Pancreas (tissue), 10 donors: Measurements from ENCODE around the gene SDHA. TPM values are rescaled to one million over a fixed set of nuclear protein-coding genes. Genes with fewer than 3 reads are reported as not detected.
"Not testable (repeated sequence)": the region's sequence is repeated elsewhere in the genome, so short reads cannot be mapped to it uniquely, and the experiment has no call there.

ENCODE experiments used
- ATAC-seq, 4 donors: fragments of 200-7000 bp; cut with Tn5 transposase; one replicate each; pipeline versions ENCODE4 v1.8.0 to v1.9.1; 2020; ENCODE audit warnings: mild to moderate bottlenecking in 4 of 4, moderate library complexity in 4 of 4
- DNase-seq, 6 donors: peaks; one replicate each; pipeline ENCODE4 v3.0.0-alpha.2; 2020
- FAIRE-seq: peaks from 2 replicates; lab custom pipeline; 2012; peaks lifted over from hg19 to GRCh38; lab: Jason Lieb, UNC
- H3K27ac ChIP-seq, 4 donors: fragments of 200-600 bp; sonication (generic); 1 replicate in 3 of 4; 2 replicates in 1 of 4; pipeline versions ENCODE4 v1.5.0 to v1.8.0; 2020
- H3K27me3 ChIP-seq, 4 donors: fragments of 200-600 bp; one replicate each; pipeline ENCODE4 v1.8.0; 2021
- H3K36me3 ChIP-seq, 3 donors: fragments of 200-600 bp; sonication (generic) in 1 of 3; one replicate each; pipeline versions ENCODE4 v1.5.0 to v1.8.0; 2020 to 2021
- H3K4me1 ChIP-seq, 3 donors: fragments of 200-600 bp; one replicate each; pipeline ENCODE4 v1.8.0; 2021
- H3K4me3 ChIP-seq, 4 donors: fragments of 200-600 bp; sonication (generic) in 2 of 4; one replicate each; pipeline versions ENCODE4 v1.5.0 to v1.8.0; 2020 to 2021
- H3K9me3 ChIP-seq, 4 donors: fragments of 200-600 bp; one replicate each; pipeline ENCODE4 v1.8.0; 2021
- CTCF ChIP-seq, 4 donors: fragments of 200-600 bp; sonication (generic) in 3 of 4; IDR thresholded peaks; one replicate each; pipeline versions ENCODE4 v1.5.0 to v1.8.0; 2021; ENCODE audit warnings: antibody characterized with exemption in 4 of 4
- WGBS, 2 donors: extraction: QIAGEN DNeasy Blood & Tissue Kit; methylation state at CpG; one replicate each; pipeline ENCODE4 v1.1.7; 2013; 5-methylcytosine and 5-hydroxymethylcytosine counted together
- intact Hi-C, 3 donors: fragments of 100-400 bp; cut with DNase I; formaldehyde crosslinking; loops; one replicate each; pipeline versions ENCODE4 v1.11.1 to v1.14.2; 2022
- polyA plus RNA-seq, 2 donors: library from polyadenylated mRNA; stranded (reverse); fragments of 200-250 nt; gene quantifications; one replicate each; pipeline ENCODE4 v1.2.3, GENCODE V29; 2013
- total RNA-seq, 6 donors: library from RNA; stranded (reverse); fragmentation: NEBNext Ultra II Directional in 4 of 6; extraction: Animal tissue kit (Norgen Biotek cat#: 25700) in 4 of 6; gene quantifications; one replicate each; pipeline versions ENCODE4 v1.2.1 to v1.2.4, GENCODE V29; 2021 to 2023
- donor health status: healthy with polysubstance abuse.
- donor health status: DM: no; HTN: no; CAD: no; lungs with moderate emphysema.
- donor health status: DM: no; HTN: no; CAD: no.
- donor health status: control.
- donor health status: control.
- donor health status: Bipolar disorder and iron deficiency.
- donor health status: DM: yes; HTN: yes; CAD: no.
- donor health status: DM: no; HTN: no; CAD: no.
- donor health status: DM: no; HTN: no; CAD: no.
- donor health status: DM: yes; HTN: yes; CAD: no.

The SDHA gene
- total and polyA plus RNA-seq, 8 donors: 37.9 to 69.4 (median 53.1) TPM

GRCh38 chr5:273491-273890, 55.4 kb downstream of the SDHA start:
- H3K27me3 ChIP-seq, H3K27ac ChIP-seq, H3K9me3 ChIP-seq, ATAC-seq, H3K4me3 ChIP-seq, H3K4me1 ChIP-seq, intact Hi-C loops, DNase-seq, FAIRE-seq, H3K36me3 ChIP-seq: not testable (repeated sequence)
- 88 to 94% methylated on average over 7 of the region's 7 CpGs for WGBS, 2 donors

GRCh38 chr5:274346-274745, 56.2 kb downstream of the SDHA start:
- H3K27me3 ChIP-seq, H3K4me3 ChIP-seq, H3K27ac ChIP-seq, intact Hi-C loops, ATAC-seq, H3K4me1 ChIP-seq, FAIRE-seq, H3K9me3 ChIP-seq, H3K36me3 ChIP-seq, DNase-seq: not testable (repeated sequence)
- 82 to 95% methylated on average over 7 of the region's 7 CpGs for WGBS, 2 donors

GRCh38 chr5:278646-279045, 60.5 kb downstream of the SDHA start:
- Histone ChIP-seq H3K4me3 (no peak overlapping the region), H3K9me3 (no peaks in the 10 kb centered on the region), H3K27me3 (no peaks in the 10 kb centered on the region), H3K36me3 (no peaks in the 10 kb centered on the region), H3K4me1 (no peaks in the 10 kb centered on the region), H3K27ac (no peak overlapping the region)
- intact Hi-C loops: no loop called here
- DNase-seq (no peak), FAIRE-seq (no peak), ATAC-seq (no peak)
- TF ChIP-seq CTCF (IDR thresholded peaks at IDR 0.05): no peak
- 87 to 95% methylated on average over 8 to 9 of the region's 9 CpGs for WGBS, 2 donors

- H3K4me1 ChIP-seq, intact Hi-C loops, H3K27me3 ChIP-seq, FAIRE-seq, H3K27ac ChIP-seq, ATAC-seq, H3K9me3 ChIP-seq, H3K36me3 ChIP-seq, H3K4me3 ChIP-seq: not testable (repeated sequence)
- WGBS, 2 donors: 71 to 74% methylated on average over 14 of the region's 14 CpGs
- DNase-seq: peak in 1 of 6 donors; percentile 39
Measured at GRCh38 chr5:279051-279665, 61.0 kb downstream of the SDHA start.

- no peak for DNase-seq
Measured at GRCh38 chr5:285991-286557, 68.0 kb downstream of the SDHA start.

GRCh38 chr5:290200-290599, 72.1 kb downstream of the SDHA start:
- H3K27me3 ChIP-seq, FAIRE-seq, H3K4me3 ChIP-seq, H3K27ac ChIP-seq, ATAC-seq, H3K9me3 ChIP-seq, intact Hi-C loops, DNase-seq, H3K36me3 ChIP-seq, H3K4me1 ChIP-seq: not testable (repeated sequence)
- WGBS, 2 donors: 90 to 93% methylated on average over 13 of the region's 13 CpGs

More at GRCh38 chr5:285991-286557, 68.0 kb downstream of the SDHA start:
- WGBS, 2 donors: 91 to 92% methylated on average over 14 of the region's 14 CpGs
- ATAC-seq (no peak), FAIRE-seq (no peak)
- H3K9me3 ChIP-seq: no peaks in the 10 kb centered on the region
- no peaks in the 10 kb centered on the region for H3K36me3 ChIP-seq
- H3K27me3 ChIP-seq: no peaks in the 10 kb centered on the region
- intact Hi-C loops: no loop called here
- no peaks in the 10 kb centered on the region for H3K4me1 ChIP-seq
- no peak overlapping the region for H3K27ac ChIP-seq
- no peak overlapping the region for H3K4me3 ChIP-seq
- TF ChIP-seq CTCF (IDR thresholded peaks at IDR 0.05): no peak

- WGBS, 2 donors: 96 to 97% methylated on average over 10 of the region's 10 CpGs
Measured at GRCh38 chr5:291345-291744, 73.2 kb downstream of the SDHA start.

GRCh38 chr5:294788-295187, 76.7 kb downstream of the SDHA start:
- H3K27me3 ChIP-seq, H3K9me3 ChIP-seq, H3K36me3 ChIP-seq, FAIRE-seq, ATAC-seq, H3K4me3 ChIP-seq, intact Hi-C loops, H3K27ac ChIP-seq, H3K4me1 ChIP-seq: not testable (repeated sequence)
- WGBS, 2 donors: 94 to 96% methylated on average over 13 to 17 of the region's 17 CpGs
- peak in 2 of 6 donors; percentile 28 to 34 for DNase-seq

More at GRCh38 chr5:291345-291744, 73.2 kb downstream of the SDHA start:
- H3K36me3 ChIP-seq, FAIRE-seq, H3K9me3 ChIP-seq, DNase-seq, H3K27me3 ChIP-seq, ATAC-seq, intact Hi-C loops, H3K4me1 ChIP-seq, H3K27ac ChIP-seq, H3K4me3 ChIP-seq: not testable (repeated sequence)

GRCh38 chr5:296207-296606, 78.1 kb downstream of the SDHA start:
- H3K9me3 ChIP-seq, FAIRE-seq, H3K27me3 ChIP-seq, H3K36me3 ChIP-seq, intact Hi-C loops, H3K4me1 ChIP-seq, H3K4me3 ChIP-seq, H3K27ac ChIP-seq: not testable (repeated sequence)
- WGBS, 2 donors: 54 to 62% methylated on average over 10 of the region's 10 CpGs
- DNase-seq (peak in 1 of 6 donors; percentile 36), ATAC-seq (peak in 2 of 4 donors; percentile 38 to 60)

GRCh38 chr5:296954-297353, 78.8 kb downstream of the SDHA start:
- H3K36me3 ChIP-seq, H3K4me1 ChIP-seq, H3K27me3 ChIP-seq, H3K27ac ChIP-seq, FAIRE-seq, intact Hi-C loops, H3K4me3 ChIP-seq, H3K9me3 ChIP-seq, DNase-seq: not testable (repeated sequence)
- 89 to 90% methylated on average over 16 of the region's 16 CpGs for WGBS, 2 donors
- peak in 2 of 4 donors; percentile 25 to 56 for ATAC-seq
